Osteocyte (in vitro differentiated cells): ENCODE measurements around the gene EDIL3. TPM values are rescaled to one million over a fixed set of nuclear protein-coding genes. Genes with fewer than 3 reads are reported as not detected.

Source experiments
- DNase-seq: peaks from one replicate; pipeline ENCODE4 v3.0.0; 2021; ENCODE audit warnings: mixed read lengths; ENCODE audit not compliant: unreplicated experiment; ENCODE audit errors: extremely low spot score
- H3K27ac Mint-ChIP-seq: one replicate; pipeline ENCODE4 v1.8.0; 2021; ENCODE audit warnings: mild to moderate bottlenecking, mixed read lengths; ENCODE audit not compliant: unreplicated experiment
- H3K27me3 Mint-ChIP-seq: one replicate; pipeline ENCODE4 v1.8.0; 2021; ENCODE audit warnings: mixed read lengths; ENCODE audit not compliant: unreplicated experiment
- H3K36me3 Mint-ChIP-seq: one replicate; pipeline ENCODE4 v1.8.0; 2021; ENCODE audit warnings: mixed read lengths; ENCODE audit not compliant: unreplicated experiment
- H3K4me1 Mint-ChIP-seq: one replicate; pipeline ENCODE4 v1.8.0; 2021; ENCODE audit warnings: mixed read lengths; ENCODE audit not compliant: unreplicated experiment
- H3K4me3 Mint-ChIP-seq: one replicate; pipeline ENCODE4 v1.8.0; 2021; ENCODE audit warnings: mild to moderate bottlenecking, moderate library complexity, mixed read lengths; ENCODE audit not compliant: unreplicated experiment
- H3K9me3 Mint-ChIP-seq: one replicate; pipeline ENCODE4 v1.8.0; 2021; ENCODE audit warnings: mixed read lengths; ENCODE audit not compliant: unreplicated experiment
- total RNA-seq: library from RNA; stranded (reverse); gene quantifications from 2 replicates; pipeline ENCODE4 v1.2.1, GENCODE V29; 2021
- TF ChIP-seq, protein P1 (sequence below): fragments of 200-600 bp; sonication (generic); IDR thresholded peaks from 2 replicates; pipeline ENCODE4 v1.5.0; 2021; ENCODE audit warnings: antibody characterized with exemption, mild to moderate bottlenecking, moderate library complexity

EDIL3 gene
- total RNA-seq, 1 donor from 2014 or later: 470 TPM

DNA sequence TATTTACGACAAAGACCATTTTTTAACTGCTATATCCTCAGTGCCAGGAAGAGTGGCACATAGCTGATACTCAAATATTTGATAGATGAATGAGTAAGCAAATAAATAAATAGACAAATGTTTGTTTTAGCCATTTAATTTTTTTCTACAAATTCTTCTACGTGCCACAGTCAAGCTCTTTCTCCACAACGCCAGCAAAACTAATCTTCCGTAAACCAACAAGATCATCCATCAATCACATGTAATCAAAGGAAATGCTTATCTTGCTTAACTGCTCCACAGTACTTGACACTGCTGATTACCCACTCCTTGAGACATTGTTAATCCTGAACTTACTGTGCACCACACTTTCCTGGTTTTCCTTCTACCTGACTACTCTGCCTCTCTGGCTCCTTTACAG lies 136.7 kb downstream of the EDIL3 start:
- H3K27ac Mint-ChIP-seq: peak overlapping the region; percentile 76
- no peak for DNase-seq

DNA sequence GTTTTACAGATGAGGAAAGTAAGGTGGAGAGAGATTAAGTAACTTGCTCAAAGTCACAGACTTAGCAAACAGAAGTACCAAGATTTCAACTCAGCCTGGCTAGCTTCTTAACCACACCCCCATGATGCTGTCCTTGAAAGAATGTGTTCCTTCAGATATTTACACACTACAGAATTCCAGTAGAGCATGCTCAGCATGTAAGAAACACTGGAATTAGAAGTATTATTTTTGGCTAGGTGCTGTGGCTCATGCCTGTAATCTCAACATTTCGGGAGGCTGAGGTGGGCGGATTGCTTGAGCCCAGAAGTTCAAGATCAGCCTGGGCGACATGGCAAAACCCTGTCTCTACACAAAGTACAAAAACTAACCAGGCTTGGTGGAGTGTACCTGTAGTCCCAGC lies 142.4 kb downstream of the EDIL3 start:
- peaks cover 8% of the 10 kb centered on the region for H3K36me3 Mint-ChIP-seq
- no peak for DNase-seq
- H3K27me3 Mint-ChIP-seq: no peaks in the 10 kb centered on the region

More for the DNA sequence above, 136.7 kb downstream of the EDIL3 start:
- no peaks in the 10 kb centered on the region for H3K9me3 Mint-ChIP-seq
- TF ChIP-seq, protein P1, sequence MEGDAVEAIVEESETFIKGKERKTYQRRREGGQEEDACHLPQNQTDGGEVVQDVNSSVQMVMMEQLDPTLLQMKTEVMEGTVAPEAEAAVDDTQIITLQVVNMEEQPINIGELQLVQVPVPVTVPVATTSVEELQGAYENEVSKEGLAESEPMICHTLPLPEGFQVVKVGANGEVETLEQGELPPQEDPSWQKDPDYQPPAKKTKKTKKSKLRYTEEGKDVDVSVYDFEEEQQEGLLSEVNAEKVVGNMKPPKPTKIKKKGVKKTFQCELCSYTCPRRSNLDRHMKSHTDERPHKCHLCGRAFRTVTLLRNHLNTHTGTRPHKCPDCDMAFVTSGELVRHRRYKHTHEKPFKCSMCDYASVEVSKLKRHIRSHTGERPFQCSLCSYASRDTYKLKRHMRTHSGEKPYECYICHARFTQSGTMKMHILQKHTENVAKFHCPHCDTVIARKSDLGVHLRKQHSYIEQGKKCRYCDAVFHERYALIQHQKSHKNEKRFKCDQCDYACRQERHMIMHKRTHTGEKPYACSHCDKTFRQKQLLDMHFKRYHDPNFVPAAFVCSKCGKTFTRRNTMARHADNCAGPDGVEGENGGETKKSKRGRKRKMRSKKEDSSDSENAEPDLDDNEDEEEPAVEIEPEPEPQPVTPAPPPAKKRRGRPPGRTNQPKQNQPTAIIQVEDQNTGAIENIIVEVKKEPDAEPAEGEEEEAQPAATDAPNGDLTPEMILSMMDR: no peak
- peaks cover 54% of the 10 kb centered on the region for H3K4me1 Mint-ChIP-seq
- no peak overlapping the region for H3K4me3 Mint-ChIP-seq
- no peaks in the 10 kb centered on the region for H3K27me3 Mint-ChIP-seq
- peaks cover 10% of the 10 kb centered on the region for H3K36me3 Mint-ChIP-seq

DNA sequence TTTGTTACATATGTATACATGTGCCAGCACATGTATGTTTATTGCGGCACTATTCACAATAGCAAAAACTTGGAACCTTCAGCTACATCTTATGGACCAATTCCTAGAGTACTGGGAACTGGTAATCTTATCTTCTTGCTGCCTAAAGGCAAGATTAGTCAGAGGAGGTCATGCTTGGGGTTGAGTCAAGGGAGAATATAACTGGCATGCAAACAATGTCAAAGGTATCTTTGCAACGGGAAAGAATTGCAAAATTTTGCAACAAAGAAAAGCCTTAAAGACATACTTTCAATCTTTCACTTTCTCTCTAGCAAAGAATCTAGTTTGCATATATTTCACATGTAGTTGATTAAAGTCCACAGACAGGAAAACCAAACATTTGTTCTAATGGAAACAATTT lies 145.2 kb downstream of the EDIL3 start:
- Mint-ChIP-seq H3K4me3 (peak overlapping the region; percentile 2), H3K27me3 (no peaks in the 10 kb centered on the region), H3K9me3 (no peaks in the 10 kb centered on the region), H3K36me3 (peaks cover 9% of the 10 kb centered on the region), H3K27ac (peak overlapping the region; percentile 72), H3K4me1 (peaks cover 79% of the 10 kb centered on the region)
- TF ChIP-seq, protein P1: no peak
- no peak for DNase-seq

More for the DNA sequence above, 142.4 kb downstream of the EDIL3 start:
- no peaks in the 10 kb centered on the region for H3K9me3 Mint-ChIP-seq
- no peak overlapping the region for H3K4me3 Mint-ChIP-seq
- TF ChIP-seq, protein P1: no peak
- H3K4me1 Mint-ChIP-seq: peaks cover 68% of the 10 kb centered on the region
- peak overlapping the region; percentile 77 for H3K27ac Mint-ChIP-seq

DNA sequence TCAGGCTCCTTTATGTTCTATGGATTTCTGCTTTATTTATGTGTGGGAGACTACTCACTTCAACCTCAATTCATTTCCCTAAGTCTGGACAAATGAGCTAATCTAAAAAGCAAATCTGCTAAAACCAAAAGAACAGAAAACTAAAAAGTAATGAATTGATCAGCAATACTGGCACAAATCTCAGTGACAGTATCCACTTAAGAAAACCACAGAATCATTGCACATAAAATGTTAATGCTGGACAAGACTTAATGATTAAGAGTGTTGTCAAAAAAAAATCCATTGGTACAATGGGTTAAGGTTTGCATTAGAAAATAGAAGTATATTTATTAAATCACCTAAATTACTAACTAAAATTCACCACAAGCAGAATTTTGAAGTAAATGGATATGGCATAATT lies 147.6 kb downstream of the EDIL3 start:
- H3K36me3 Mint-ChIP-seq: peaks cover 11% of the 10 kb centered on the region
- no peak overlapping the region for H3K27ac Mint-ChIP-seq
- H3K4me3 Mint-ChIP-seq: no peak overlapping the region
- no peaks in the 10 kb centered on the region for H3K27me3 Mint-ChIP-seq
- H3K4me1 Mint-ChIP-seq: peaks cover 74% of the 10 kb centered on the region
- TF ChIP-seq, protein P1: no peak
- H3K9me3 Mint-ChIP-seq: no peaks in the 10 kb centered on the region
- no peak for DNase-seq

DNA sequence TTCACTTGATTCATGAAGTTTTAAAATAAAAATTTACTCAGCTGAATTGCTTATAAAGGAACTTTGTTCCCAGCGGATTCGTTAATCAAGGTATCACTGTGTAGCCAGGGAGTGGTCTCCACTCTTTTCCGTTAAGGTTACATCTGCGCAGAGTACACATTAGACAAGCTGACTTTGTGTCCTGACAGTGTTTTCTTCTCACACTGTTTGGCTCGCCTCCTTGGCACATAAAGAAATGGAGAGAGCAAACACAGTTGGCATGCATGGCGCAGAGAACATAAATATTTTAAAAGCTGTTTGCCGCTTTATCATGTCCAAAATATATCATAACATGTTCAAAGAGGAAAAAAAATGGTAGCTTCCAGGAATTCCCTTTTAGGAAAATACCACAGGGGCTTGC lies 153.2 kb downstream of the EDIL3 start:
- TF ChIP-seq, protein P1: no peak
- Mint-ChIP-seq H3K36me3 (peaks cover 22% of the 10 kb centered on the region), H3K4me1 (peaks cover 68% of the 10 kb centered on the region), H3K9me3 (peaks cover 4% of the 10 kb centered on the region), H3K27me3 (no peaks in the 10 kb centered on the region), H3K27ac (peak overlapping the region; percentile 4), H3K4me3 (no peak overlapping the region)
- no peak for DNase-seq
